HG03575 (cell line): ENCODE measurements around the gene E2F4.
A peak's percentile ranks its signal among the peaks of the same experiment; 100 is the strongest.

Experiments used
- ATAC-seq: cut with Tn5 transposase; IDR thresholded peaks from one replicate; pipeline ENCODE4 v1.9.1; 2021; ENCODE audit not compliant: unreplicated experiment, insufficient number of reproducible peaks, low FRiP score; ENCODE audit errors: extremely low read depth

E2F4 gene

DNA sequence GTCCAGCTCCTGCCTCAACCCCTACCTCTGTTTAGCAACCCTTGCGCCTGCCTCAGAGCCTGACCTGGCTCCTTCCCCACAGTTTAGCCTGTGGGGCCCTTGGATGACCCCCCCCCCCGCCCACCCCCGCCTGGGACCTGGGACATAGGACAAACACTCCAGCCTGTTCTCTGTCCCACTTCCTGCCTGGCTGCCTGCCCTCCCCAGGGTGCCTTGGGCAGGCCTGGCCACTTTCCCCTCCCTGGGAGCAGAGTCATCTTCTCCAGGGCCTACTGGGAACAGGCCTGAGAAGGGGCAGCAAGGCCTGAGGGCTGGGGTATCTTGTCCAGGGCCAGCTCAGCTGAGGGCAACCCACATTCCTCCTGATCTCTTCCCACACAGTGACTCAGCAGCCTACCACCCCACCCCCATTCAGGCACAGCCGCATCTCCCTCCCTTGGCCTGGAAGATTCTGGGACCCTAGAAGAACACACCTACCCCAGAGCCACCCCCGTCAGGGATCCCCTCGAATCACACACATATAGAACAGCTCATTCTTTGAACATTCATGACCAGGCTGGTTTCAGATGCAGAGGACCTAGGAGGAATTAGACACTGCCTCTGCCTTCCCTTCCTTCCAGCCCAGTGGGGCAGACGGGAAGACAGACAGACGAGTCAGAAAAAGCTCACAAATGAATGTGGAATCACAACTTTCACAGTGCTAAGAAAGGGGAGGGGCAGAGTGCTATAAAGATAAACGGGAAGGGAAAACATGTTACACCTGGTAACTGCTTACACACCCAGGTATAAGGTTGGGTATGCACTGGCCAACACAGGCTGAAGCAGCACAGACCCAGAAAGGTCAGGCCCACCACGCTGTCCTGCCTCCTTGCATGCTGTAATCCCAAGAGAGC, 49.3 kb downstream of the E2F4 start:
- ATAC-seq, result no peak

- no peak for ATAC-seq
Observed at GRCh38 chr16:67242138-67242730, 50.3 kb downstream of the E2F4 start.

DNA sequence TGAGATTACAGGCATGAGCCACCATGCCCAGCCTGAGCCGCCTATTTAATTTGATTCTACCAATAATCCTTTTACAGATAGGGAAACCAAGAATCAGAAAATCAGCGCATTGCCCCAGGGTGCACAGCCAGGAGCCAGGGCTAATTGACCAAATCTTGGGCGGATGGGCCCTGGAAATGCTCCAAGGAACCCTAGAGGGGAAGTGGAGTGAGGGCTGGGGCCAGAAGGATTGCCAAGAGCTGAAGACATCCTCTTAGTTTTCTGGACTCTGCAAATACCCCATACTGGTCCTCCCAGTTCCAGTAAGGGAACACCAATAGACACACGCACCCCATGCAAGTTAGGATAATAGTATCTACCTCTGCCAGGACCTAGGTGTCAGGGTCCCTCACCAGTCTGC, 51.5 kb downstream of the E2F4 start:
- ATAC-seq, result no peak

DNA sequence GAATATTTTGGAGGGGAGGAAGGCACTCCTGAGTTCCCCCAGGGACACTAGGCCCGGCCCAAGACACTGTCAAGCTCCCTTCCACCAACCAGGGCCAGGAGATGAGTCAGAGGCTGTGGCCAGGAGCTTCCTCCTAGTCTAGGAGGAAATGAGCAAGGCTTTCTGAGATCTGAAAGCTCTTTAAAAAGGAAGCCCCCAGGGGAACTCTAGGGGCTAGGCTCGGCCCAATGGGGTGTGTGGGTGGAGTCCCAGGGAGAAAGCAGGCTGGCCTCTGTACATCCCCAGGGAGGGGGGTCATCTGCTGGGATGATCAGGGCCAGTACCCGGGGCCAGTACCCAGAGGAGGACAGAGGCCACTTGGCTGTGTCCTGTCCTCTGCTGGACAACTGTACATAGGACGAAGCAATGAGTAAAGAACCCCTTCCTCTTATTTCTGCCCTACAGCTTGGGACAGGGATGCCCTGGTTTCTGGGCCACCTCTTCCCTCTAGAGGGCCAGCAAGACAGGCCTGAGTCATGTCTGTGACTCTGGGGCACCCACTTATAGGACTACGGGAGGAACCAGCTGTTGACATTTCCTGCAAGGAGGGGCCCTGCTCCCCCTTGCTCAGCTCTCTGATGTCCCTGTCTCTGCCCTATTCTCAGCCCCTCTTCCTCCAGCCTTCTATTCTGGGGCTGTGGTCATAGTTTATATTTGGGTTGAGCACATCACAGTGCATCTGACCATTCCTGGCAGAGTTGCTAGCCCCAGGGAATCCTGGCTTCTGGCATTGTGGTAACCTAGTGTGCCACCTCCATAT, 52.6 kb downstream of the E2F4 start:
- ATAC-seq, result peak; percentile 32

GRCh38 chr16:67245186-67245585, 53.2 kb downstream of the E2F4 start:
- ATAC-seq, result no peak

DNA sequence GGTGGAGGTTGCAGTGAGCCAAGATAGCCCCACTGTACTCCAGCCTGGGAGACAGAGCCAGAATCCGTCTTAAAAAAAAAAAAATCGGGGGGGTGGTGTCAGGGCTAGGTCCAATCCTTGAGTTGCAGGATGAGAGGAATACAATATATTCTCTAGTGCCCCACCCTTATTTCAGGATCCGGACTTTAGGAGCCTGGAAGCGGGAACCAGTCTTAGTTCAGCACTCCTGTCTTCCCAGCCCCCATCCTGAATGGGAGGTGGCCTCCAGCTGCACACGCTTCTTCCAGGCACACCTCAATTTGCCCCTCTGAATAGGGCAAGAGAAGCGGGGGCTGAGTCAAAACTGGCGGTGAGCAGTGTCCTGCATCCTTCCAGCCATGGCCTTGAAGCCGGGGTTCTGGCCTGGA, 53.7 kb downstream of the E2F4 start:
- no peak for ATAC-seq

DNA sequence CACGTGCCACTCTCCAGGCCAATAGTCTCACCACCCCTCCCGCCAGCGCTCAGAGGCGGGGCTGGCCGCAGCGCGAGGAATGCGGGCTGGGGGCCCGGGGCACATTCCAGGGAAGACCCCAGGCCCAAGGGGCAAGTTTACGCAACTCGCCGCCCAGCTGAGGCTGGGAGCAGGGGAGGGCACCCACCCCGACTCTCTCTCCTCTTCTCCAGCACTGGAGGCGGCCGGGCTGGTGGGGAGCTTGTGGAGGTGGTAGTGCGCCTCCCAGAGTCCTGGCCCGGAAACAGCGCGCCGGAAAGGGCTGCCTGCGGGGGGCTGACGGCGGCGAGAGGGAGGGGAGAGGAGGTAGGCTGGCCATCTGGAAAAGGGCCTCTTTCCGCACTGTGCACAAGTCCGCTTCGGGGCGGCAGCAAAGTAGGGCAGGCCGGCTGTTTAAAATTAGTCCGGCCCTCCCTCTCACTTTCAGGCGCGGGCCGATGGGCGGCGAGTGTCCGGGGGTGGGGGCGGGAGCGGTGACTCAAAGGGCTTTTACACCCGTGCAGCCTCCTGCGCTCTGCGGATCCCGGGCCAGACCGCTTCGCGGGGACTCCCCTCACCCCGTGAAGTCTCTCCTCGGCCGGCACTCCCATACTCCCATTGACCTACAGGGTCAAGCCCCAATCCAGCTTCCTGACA, 54.3 kb downstream of the E2F4 start:
- ATAC-seq, result no peak

DNA sequence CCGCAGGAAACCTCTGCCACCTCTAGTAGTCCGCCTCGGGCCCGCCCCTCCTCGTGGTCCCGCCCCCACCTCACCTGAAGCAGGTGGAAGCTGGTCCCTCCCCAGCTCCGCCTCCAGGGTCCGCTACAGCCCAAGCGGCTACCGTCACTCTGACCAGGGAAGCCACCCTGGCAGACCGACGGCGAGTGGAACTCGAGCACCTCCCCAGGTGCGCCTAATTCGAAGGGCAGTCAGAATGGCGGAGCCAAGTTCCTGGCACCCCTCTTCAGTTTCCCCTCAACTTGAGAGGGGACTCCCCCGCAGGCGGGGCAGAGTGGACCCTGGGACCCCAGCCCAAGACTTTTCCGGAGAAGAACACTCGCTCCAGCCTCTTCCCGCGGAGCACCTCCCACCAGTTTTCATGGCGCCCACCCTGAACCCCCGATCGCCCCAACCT, 54.8 kb downstream of the E2F4 start:
- no peak for ATAC-seq

DNA sequence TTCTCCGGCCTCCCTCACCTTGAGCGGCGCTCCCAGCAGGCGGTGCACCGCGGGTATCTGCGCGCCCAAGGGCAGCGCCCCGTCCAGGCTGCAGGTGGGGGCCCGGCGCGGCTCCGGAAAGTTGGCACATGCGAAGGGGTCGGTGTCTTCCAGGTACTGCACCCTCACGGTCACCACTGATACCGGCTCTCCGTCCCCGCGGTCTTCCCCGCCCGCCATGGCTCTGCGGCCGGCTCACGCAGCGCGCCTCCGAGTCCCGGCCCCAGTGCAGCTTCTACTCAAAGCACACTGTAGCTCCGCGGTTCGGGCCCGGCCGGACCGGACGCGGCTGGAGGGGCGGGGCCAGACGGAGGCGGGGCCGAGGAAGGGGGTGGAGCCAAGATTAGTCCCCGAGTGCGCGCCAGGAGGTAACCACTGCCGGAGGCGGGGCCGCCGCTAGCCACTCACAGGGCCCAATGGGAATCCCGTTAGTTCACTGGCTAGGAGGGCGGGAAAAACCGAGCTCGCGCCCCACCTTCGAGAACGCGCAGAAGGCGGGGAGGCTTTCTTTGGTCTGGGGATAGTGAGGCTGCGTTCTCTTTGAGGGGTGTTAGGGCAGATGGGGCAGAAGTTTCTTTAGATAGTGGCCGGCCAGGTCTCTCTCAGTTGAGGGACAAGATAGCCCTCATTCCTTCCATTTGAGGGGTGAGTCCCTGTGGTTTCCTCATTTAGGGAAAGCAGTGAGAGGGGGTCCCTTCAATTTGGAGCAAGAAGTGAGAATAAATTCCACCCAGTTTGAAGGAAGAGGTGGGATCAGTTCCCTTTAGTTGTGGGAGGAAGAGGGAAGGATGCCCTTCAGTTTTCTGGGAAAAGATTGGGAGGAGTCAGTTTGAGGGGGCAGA, 55.5 kb downstream of the E2F4 start, which contains the start of gene FHOD1:
Gene FHOD1 (minus strand): TSS at position 290 of the 881 bp plus-strand sequence. CDS start 71 bp downstream, at position 219.
- no peak for ATAC-seq

DNA sequence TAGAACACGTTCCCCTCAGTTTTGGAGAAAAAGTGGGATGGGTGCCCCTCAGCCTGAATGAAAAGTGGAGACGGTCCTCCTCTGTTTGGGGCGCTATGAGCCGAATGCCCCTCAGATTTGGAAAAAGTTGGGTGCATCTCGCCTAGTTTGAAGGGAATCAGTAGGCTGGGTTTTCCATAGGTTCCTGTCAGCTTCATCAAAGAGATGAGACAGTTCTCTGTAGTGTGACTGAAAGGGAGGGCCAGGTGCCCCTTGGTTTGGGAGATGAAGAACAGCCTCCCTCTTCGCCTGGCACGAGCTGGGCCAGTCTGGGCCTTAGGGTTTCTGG, 56.1 kb downstream of the E2F4 start:
- no peak for ATAC-seq
